Gastrocnemius medialis (tissue), 4 donors: Measurements from ENCODE around the gene ABCB9. TPM values are rescaled to one million over a fixed set of nuclear protein-coding genes. Genes with fewer than 3 reads are reported as not detected.

Experiments used
- ATAC-seq, 2 donors: fragments of 150-250 bp; one replicate each; pipeline ENCODE4 v1.9.1; 2016
- DNase-seq, 2 donors: peaks; one replicate each; pipeline ENCODE4 v3.0.0-alpha.2; 2019
- H3K27ac ChIP-seq, 4 donors: fragments of 200-600 bp; sonication (generic); 1 replicate in 1 of 4; 2 replicates in 3 of 4; pipeline ENCODE4 v1.5.1; 2016 to 2018; ENCODE audit warnings: mild to moderate bottlenecking in 2 of 4, moderate library complexity in 1 of 4
- H3K27me3 ChIP-seq, 3 donors: fragments of 200-600 bp; sonication (generic) in 2 of 3; 1 replicate in 1 of 3; 2 replicates in 2 of 3; pipeline versions ENCODE4 v1.5.1 to v1.6.0; 2016 to 2019; ENCODE audit warnings: mild to moderate bottlenecking in 1 of 3, moderate library complexity in 1 of 3
- H3K36me3 ChIP-seq, 2 donors: fragments of 200-600 bp; sonication (generic) in 1 of 2; one replicate each; pipeline ENCODE4 v1.5.1; 2017 to 2018
- H3K4me1 ChIP-seq, 2 donors: fragments of 200-600 bp; sonication (generic) in 1 of 2; one replicate each; pipeline ENCODE4 v1.5.1; 2016 to 2017; ENCODE audit warnings: mild to moderate bottlenecking in 2 of 2
- H3K4me3 ChIP-seq, 4 donors: fragments of 200-600 bp; sonication (generic) in 3 of 4; 1 replicate in 1 of 4; 2 replicates in 3 of 4; pipeline ENCODE4 v1.5.1; 2016 to 2019; ENCODE audit warnings: mild to moderate bottlenecking in 2 of 4
- H3K9me3 ChIP-seq, 3 donors: fragments of 200-600 bp; sonication (generic) in 2 of 3; 1 replicate in 1 of 3; 2 replicates in 2 of 3; pipeline ENCODE4 v1.5.1; 2016 to 2019
- CTCF ChIP-seq, 5 experiments: fragments of 450-650 bp in 3 of 5; fragments of 200-600 bp in 2 of 5; sonication (generic) in 2 of 5; IDR thresholded peaks in 4 of 5; conservative IDR thresholded peaks in 1 of 5; 1 replicate in 4 of 5; 2 replicates in 1 of 5; pipeline ENCODE4 v1.5.1; 2016 to 2019; ENCODE audit warnings: antibody characterized with exemption in 5 of 5, mild to moderate bottlenecking in 3 of 5, moderate library complexity in 3 of 5
- POLR2A ChIP-seq, 2 donors: fragments of 450-650 bp; IDR thresholded peaks; one replicate each; pipeline ENCODE4 v1.6.1; 2017; ENCODE audit warnings: antibody characterized with exemption in 2 of 2, mild to moderate bottlenecking in 2 of 2, moderate library complexity in 2 of 2
- in situ Hi-C, 4 donors: fragments of 200-750 bp; cut with MboI; loops; one replicate each; pipeline versions ENCODE4 v1.15.0 to v1.8.0; 2017; ENCODE audit warnings: low sequenced_read_pairs in 4 of 4
- intact Hi-C: fragments of 100-400 bp; cut with DNase I; formaldehyde crosslinking; loops from one replicate; pipeline ENCODE4 v1.15.1; 2023; ENCODE audit warnings: low total_unique reads
- microRNA-seq, 2 donors: library from miRNA; unstranded; fragments of <30 nt; microRNA quantifications; one replicate each; pipeline ENCODE4, GENCODE V29; 2016; ENCODE audit warnings: borderline replicate concordance in 2 of 2
- total RNA-seq, 4 donors: library from RNA; depleted of rRNA; stranded (reverse); fragments of >200 nt; gene quantifications; one replicate each; pipeline versions ENCODE4 v1.1.0 to v1.2.3, GENCODE V29; 2016

Gene ABCB9
- total RNA-seq, 4 donors from 2014 or later, result 0.53 to 1.5 (median 0.99) TPM

- Histone ChIP-seq H3K36me3 (no peaks in the 10 kb centered on the region), H3K9me3 (no peaks in the 10 kb centered on the region), H3K27ac (peak overlapping the region in 2 of 4 donors; percentile 17 to 27), H3K27me3 (no peaks in the 10 kb centered on the region), H3K4me3 (no peak overlapping the region), H3K4me1 (peaks cover 47 to 55% of the 10 kb centered on the region in 2 donors)
- in situ Hi-C loops (no loop called here), intact Hi-C loops (no loop called here)
- TF ChIP-seq CTCF (IDR thresholded peaks at IDR 0.05 in 4 of 5, conservative IDR thresholded peaks at IDR 0.05 in 1 of 5) (no peak), POLR2A (IDR thresholded peaks at IDR 0.05) (no peak)
- DNase-seq (no peak), ATAC-seq (no peak)
These were observed 83.2 kb downstream of the ABCB9 start for GRCh38 chr12:122882908-122883558.

GRCh38 chr12:122880668-122881067 is 85.6 kb downstream of the ABCB9 start:
- TF ChIP-seq POLR2A (IDR thresholded peaks at IDR 0.05) (no peak), CTCF (IDR thresholded peaks at IDR 0.05 in 4 of 5, conservative IDR thresholded peaks at IDR 0.05 in 1 of 5) (no peak)
- in situ Hi-C loops, result no loop called here
- intact Hi-C loops, result no loop called here
- DNase-seq (no peak), ATAC-seq (no peak)
- Histone ChIP-seq H3K4me1 (peaks cover 59 to 67% of the 10 kb centered on the region in 2 donors), H3K27me3 (no peaks in the 10 kb centered on the region), H3K27ac (peak overlapping the region in 2 of 4 donors; percentile 63 to 80), H3K9me3 (no peaks in the 10 kb centered on the region), H3K4me3 (no peak overlapping the region), H3K36me3 (no peaks in the 10 kb centered on the region)

- H3K36me3 ChIP-seq, result no peaks in the 10 kb centered on the region
- in situ Hi-C loops, result no loop called here
- TF ChIP-seq POLR2A (IDR thresholded peaks at IDR 0.05) (no peak), CTCF (IDR thresholded peaks at IDR 0.05 in 4 of 5, conservative IDR thresholded peaks at IDR 0.05 in 1 of 5) (no peak)
- H3K27me3 ChIP-seq, result no peaks in the 10 kb centered on the region
- no peaks in the 10 kb centered on the region for H3K9me3 ChIP-seq
- DNase-seq, result no peak
- H3K4me3 ChIP-seq, result no peak overlapping the region
- intact Hi-C loops, result no loop called here
- peaks cover 59 to 70% of the 10 kb centered on the region in 2 donors for H3K4me1 ChIP-seq
- ATAC-seq, result no peak
- H3K27ac ChIP-seq, result peak overlapping the region in 2 of 4 donors; percentile 63 to 80
These were observed 86.1 kb downstream of the ABCB9 start for GRCh38 chr12:122880155-122880667.

Small RNAs within 50 kb of the gene (microRNA-seq; reads per million reads assigned to microRNA genes)
- 0 reads per million in 2 donors for gene MIR4304

Other genes starting within 250 kb of the ABCB9 start
- gene HCAR3, start 249.7 kb downstream of the ABCB9 start, total RNA-seq, result not detected
- under 1 TPM in 1 of 4 donors, not detected in 3; 0.10 TPM for gene HCAR1, start 235.6 kb downstream of the ABCB9 start, total RNA-seq
- 10 to 100 TPM; 16.1 to 26.2 (median 23.5) TPM for gene DENR, start 213.6 kb downstream of the ABCB9 start, total RNA-seq
- gene CCDC62, start 191.9 kb downstream of the ABCB9 start, total RNA-seq, result 1 to 10 TPM in 1 of 4 donors, under 1 TPM in 3; 0.52 to 1.5 (median 0.84) TPM
- 10 to 100 TPM in 3 of 4 donors, 1 to 10 TPM in 1; 9.3 to 14.8 (median 14.5) TPM for gene HIP1R, start 131.0 kb downstream of the ABCB9 start, total RNA-seq
- 1 to 10 TPM; 4.8 to 8.2 (median 7.6) TPM for gene VPS37B, start 70.3 kb downstream of the ABCB9 start, total RNA-seq
- 10 to 100 TPM in 1 of 4 donors, 1 to 10 TPM in 3; 3.2 to 11.7 (median 7.8) TPM for gene OGFOD2, start 8.8 kb upstream of the ABCB9 start, total RNA-seq
- 100 to 1,000 TPM; 123 to 175 (median 156) TPM for gene ARL6IP4, start 14.2 kb upstream of the ABCB9 start, total RNA-seq
- 1 to 10 TPM; 2.1 to 3.8 (median 3.3) TPM for gene PITPNM2, start 184.6 kb upstream of the ABCB9 start, total RNA-seq